ENCODE data around the gene NR1D1. TPM values are rescaled to one million over a fixed set of nuclear protein-coding genes. Genes with fewer than 3 reads are reported as not detected.

The NR1D1 gene
- total RNA-seq, 1 donor from 2014 or later = 5.7 TPM

GRCh38 chr17:40068917-40069750 lies 31.3 kb downstream of the NR1D1 start:
- Mint-ChIP-seq H3K27me3 (no peaks in the 10 kb centered on the region), H3K4me1 (ENCODE audit: unreplicated experiment) (peaks cover 63% of the 10 kb centered on the region)

GRCh38 chr17:40068584-40068916 lies 31.8 kb downstream of the NR1D1 start:
- peaks cover 65% of the 10 kb centered on the region for H3K4me1 Mint-ChIP-seq (ENCODE audit: unreplicated experiment)
- H3K4me3 Mint-ChIP-seq = peak overlapping the region; percentile 82
- no peak for DNase-seq (ENCODE audit: extremely low spot score, unreplicated experiment)
- peak overlapping the region; percentile 74 for H3K27ac Mint-ChIP-seq
- no peak for TF ChIP-seq CTCF (conservative IDR thresholded peaks at IDR 0.05)
- H3K9me3 Mint-ChIP-seq = no peaks in the 10 kb centered on the region
- no peaks in the 10 kb centered on the region for H3K36me3 Mint-ChIP-seq
- no peaks in the 10 kb centered on the region for H3K27me3 Mint-ChIP-seq

More at GRCh38 chr17:40068917-40069750, 31.3 kb downstream of the NR1D1 start:
- DNase-seq (ENCODE audit: extremely low spot score, unreplicated experiment) = no peak
- Mint-ChIP-seq H3K36me3 (no peaks in the 10 kb centered on the region), H3K4me3 (peak overlapping the region; percentile 82), H3K27ac (peak overlapping the region; percentile 74), H3K9me3 (no peaks in the 10 kb centered on the region)
- no peak for TF ChIP-seq CTCF (conservative IDR thresholded peaks at IDR 0.05)

GRCh38 chr17:40068129-40068581 lies 32.2 kb downstream of the NR1D1 start:
- Mint-ChIP-seq H3K9me3 (no peaks in the 10 kb centered on the region), H3K4me3 (peak overlapping the region; percentile 82), H3K4me1 (ENCODE audit: unreplicated experiment) (peaks cover 62% of the 10 kb centered on the region), H3K27ac (peak overlapping the region; percentile 74), H3K27me3 (no peaks in the 10 kb centered on the region), H3K36me3 (no peaks in the 10 kb centered on the region)
- no peak for TF ChIP-seq CTCF (conservative IDR thresholded peaks at IDR 0.05)
- DNase-seq (ENCODE audit: extremely low spot score, unreplicated experiment) = no peak

GRCh38 chr17:40067710-40068109 lies 32.7 kb downstream of the NR1D1 start:
- Mint-ChIP-seq H3K27me3 (no peaks in the 10 kb centered on the region), H3K27ac (peak overlapping the region; percentile 53), H3K36me3 (no peaks in the 10 kb centered on the region), H3K9me3 (no peaks in the 10 kb centered on the region), H3K4me1 (ENCODE audit: unreplicated experiment) (peaks cover 58% of the 10 kb centered on the region), H3K4me3 (no peak overlapping the region)
- DNase-seq (ENCODE audit: extremely low spot score, unreplicated experiment) = no peak
- no peak for TF ChIP-seq CTCF (conservative IDR thresholded peaks at IDR 0.05)

- Mint-ChIP-seq H3K4me1 (ENCODE audit: unreplicated experiment) (peaks cover 59% of the 10 kb centered on the region), H3K27ac (no peak overlapping the region)
Measured at GRCh38 chr17:40065769-40066510, 34.4 kb downstream of the NR1D1 start.

More at GRCh38 chr17:40065769-40066510, 34.4 kb downstream of the NR1D1 start:
- no peak overlapping the region for H3K4me3 Mint-ChIP-seq
- no peaks in the 10 kb centered on the region for H3K36me3 Mint-ChIP-seq
- no peak for TF ChIP-seq CTCF (conservative IDR thresholded peaks at IDR 0.05)
- no peaks in the 10 kb centered on the region for H3K9me3 Mint-ChIP-seq
- H3K27me3 Mint-ChIP-seq = peaks cover 4% of the 10 kb centered on the region
- DNase-seq (ENCODE audit: extremely low spot score, unreplicated experiment) = no peak

Measured in type B pancreatic cell (in vitro differentiated cells).